ENCODE data around the gene MTMR12. TPM values are rescaled to one million over a fixed set of nuclear protein-coding genes. Genes with fewer than 3 reads are reported as not detected.

MTMR12 gene
- 24.6 and 28.0 TPM in 2 replicates for total RNA-seq

GRCh38 chr5:32312595-32313332, at the start of gene MTMR12:
TSS of gene MTMR12 (minus strand) at chr5:32312939. CDS start at chr5:32312838, 101 bp downstream.
- TF ChIP-seq CTCF (IDR thresholded peaks at IDR 0.05; ENCODE audit: insufficient read depth, low read length, poor library complexity, severe bottlenecking): no peak
- Histone ChIP-seq H3K4me3 (ENCODE audit: low read depth, low read length) (peak within 1 kb of the TSS; percentile 94), H3K27me3 (ENCODE audit: control insufficient read depth, insufficient read depth, low read length) (no peaks in the 10 kb centered on the region), H3K36me3 (ENCODE audit: control insufficient read depth, insufficient read depth, low read length) (no peaks in the 10 kb centered on the region)
- peak; percentile 98 for DNase-seq (ENCODE audit: low read depth)

- H3K4me3 ChIP-seq (ENCODE audit: low read depth, low read length): no peak overlapping the region
- no peak for TF ChIP-seq CTCF (IDR thresholded peaks at IDR 0.05; ENCODE audit: insufficient read depth, low read length, poor library complexity, severe bottlenecking)
- no peaks in the 10 kb centered on the region for H3K36me3 ChIP-seq (ENCODE audit: control insufficient read depth, insufficient read depth, low read length)
- no peak for DNase-seq (ENCODE audit: low read depth)
- no peaks in the 10 kb centered on the region for H3K27me3 ChIP-seq (ENCODE audit: control insufficient read depth, insufficient read depth, low read length)
Observed at GRCh38 chr5:32362527-32362926, 49.8 kb upstream of the MTMR12 start.

GRCh38 chr5:32360906-32361305, 48.2 kb upstream of the MTMR12 start:
- peaks cover 1% of the 10 kb centered on the region for H3K36me3 ChIP-seq (ENCODE audit: control insufficient read depth, insufficient read depth, low read length)
- H3K27me3 ChIP-seq (ENCODE audit: control insufficient read depth, insufficient read depth, low read length): no peaks in the 10 kb centered on the region
- H3K4me3 ChIP-seq (ENCODE audit: low read depth, low read length): no peak overlapping the region
- TF ChIP-seq CTCF (IDR thresholded peaks at IDR 0.05; ENCODE audit: insufficient read depth, low read length, poor library complexity, severe bottlenecking): no peak
- DNase-seq (ENCODE audit: low read depth): no peak

GRCh38 chr5:32358611-32359010, 45.9 kb upstream of the MTMR12 start:
- DNase-seq (ENCODE audit: low read depth): no peak
- H3K4me3 ChIP-seq (ENCODE audit: low read depth, low read length): no peak overlapping the region
- H3K27me3 ChIP-seq (ENCODE audit: control insufficient read depth, insufficient read depth, low read length): no peaks in the 10 kb centered on the region
- H3K36me3 ChIP-seq (ENCODE audit: control insufficient read depth, insufficient read depth, low read length): peaks cover 1% of the 10 kb centered on the region
- TF ChIP-seq CTCF (IDR thresholded peaks at IDR 0.05; ENCODE audit: insufficient read depth, low read length, poor library complexity, severe bottlenecking): no peak

- no peak for DNase-seq (ENCODE audit: low read depth)
- no peak for TF ChIP-seq CTCF (IDR thresholded peaks at IDR 0.05; ENCODE audit: insufficient read depth, low read length, poor library complexity, severe bottlenecking)
- no peak overlapping the region for H3K4me3 ChIP-seq (ENCODE audit: low read depth, low read length)
- H3K27me3 ChIP-seq (ENCODE audit: control insufficient read depth, insufficient read depth, low read length): no peaks in the 10 kb centered on the region
- peaks cover 1% of the 10 kb centered on the region for H3K36me3 ChIP-seq (ENCODE audit: control insufficient read depth, insufficient read depth, low read length)
Observed at GRCh38 chr5:32357658-32358057, 44.9 kb upstream of the MTMR12 start.

GRCh38 chr5:32355686-32356085, 42.9 kb upstream of the MTMR12 start:
- no peak overlapping the region for H3K4me3 ChIP-seq (ENCODE audit: low read depth, low read length)
- DNase-seq (ENCODE audit: low read depth): no peak
- no peak for TF ChIP-seq CTCF (IDR thresholded peaks at IDR 0.05; ENCODE audit: insufficient read depth, low read length, poor library complexity, severe bottlenecking)
- H3K36me3 ChIP-seq (ENCODE audit: control insufficient read depth, insufficient read depth, low read length): peaks cover 1% of the 10 kb centered on the region
- H3K27me3 ChIP-seq (ENCODE audit: control insufficient read depth, insufficient read depth, low read length): no peaks in the 10 kb centered on the region

All from kidney epithelial cell (primary cell).